Activated T-cell treated with anti-CD3 and anti-CD28 coated beads for 24 hours (primary cell): Measurements from ENCODE around the gene NEURL4.
"Not testable (repeated sequence)": the region's sequence is repeated elsewhere in the genome, so short reads cannot be mapped to it uniquely, and the experiment has no call there.

ENCODE experiments used
- DNase-seq: peaks from one replicate; pipeline ENCODE4 v3.0.0-alpha.2; 2020; ENCODE audit warnings: low read depth

The NEURL4 gene

GRCh38 chr17:7347630-7348477 is 18.7 kb upstream of the NEURL4 start:
- DNase-seq, result no peak

- no peak for DNase-seq
Measured at GRCh38 chr17:7346761-7347614, 17.9 kb upstream of the NEURL4 start.

- no peak for DNase-seq
Measured at GRCh38 chr17:7343250-7343649, 14.1 kb upstream of the NEURL4 start.

DNA sequence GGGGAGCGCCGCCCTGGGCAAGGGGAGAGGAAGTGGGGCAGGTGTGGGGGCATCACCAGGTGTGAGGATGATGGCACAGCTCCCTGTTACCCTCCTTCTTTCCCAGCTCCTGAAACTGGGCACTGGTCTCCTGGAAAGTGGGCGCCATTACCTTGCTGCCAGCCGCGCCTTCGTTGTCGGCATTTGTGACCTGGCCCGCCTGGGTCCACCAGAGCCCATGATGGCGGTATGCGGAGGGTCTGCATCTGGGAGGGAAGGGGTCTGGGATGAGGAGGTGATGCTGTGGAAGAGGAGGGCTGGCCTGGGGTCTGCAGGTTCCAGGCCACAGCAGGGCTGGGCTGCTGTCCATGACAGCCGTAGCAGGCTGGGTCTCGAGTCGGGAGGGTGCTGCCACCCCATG is 12.7 kb upstream of the NEURL4 start:
- DNase-seq, result no peak

DNA sequence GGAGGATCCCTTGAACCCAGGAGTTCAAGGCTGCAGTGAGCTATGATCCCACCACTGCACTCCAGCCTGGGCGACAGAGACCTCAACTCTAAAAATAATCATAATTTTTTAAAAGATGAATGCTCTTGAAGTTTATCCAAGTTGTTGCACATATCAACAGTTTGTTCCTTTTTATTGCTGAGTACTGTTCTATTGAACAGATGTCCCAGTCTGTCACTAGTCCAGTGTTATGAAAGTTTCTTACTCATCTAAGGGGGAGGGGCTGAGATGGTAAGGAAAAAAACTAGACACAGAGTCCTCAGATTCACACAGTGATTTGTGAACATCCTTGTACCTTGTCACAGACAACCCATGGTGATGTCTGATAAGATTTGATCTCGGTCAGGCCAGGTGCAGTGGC is 11.0 kb upstream of the NEURL4 start:
- DNase-seq, result no peak

GRCh38 chr17:7337600-7337999 is 8.5 kb upstream of the NEURL4 start:
- DNase-seq, result not testable (repeated sequence)

DNA sequence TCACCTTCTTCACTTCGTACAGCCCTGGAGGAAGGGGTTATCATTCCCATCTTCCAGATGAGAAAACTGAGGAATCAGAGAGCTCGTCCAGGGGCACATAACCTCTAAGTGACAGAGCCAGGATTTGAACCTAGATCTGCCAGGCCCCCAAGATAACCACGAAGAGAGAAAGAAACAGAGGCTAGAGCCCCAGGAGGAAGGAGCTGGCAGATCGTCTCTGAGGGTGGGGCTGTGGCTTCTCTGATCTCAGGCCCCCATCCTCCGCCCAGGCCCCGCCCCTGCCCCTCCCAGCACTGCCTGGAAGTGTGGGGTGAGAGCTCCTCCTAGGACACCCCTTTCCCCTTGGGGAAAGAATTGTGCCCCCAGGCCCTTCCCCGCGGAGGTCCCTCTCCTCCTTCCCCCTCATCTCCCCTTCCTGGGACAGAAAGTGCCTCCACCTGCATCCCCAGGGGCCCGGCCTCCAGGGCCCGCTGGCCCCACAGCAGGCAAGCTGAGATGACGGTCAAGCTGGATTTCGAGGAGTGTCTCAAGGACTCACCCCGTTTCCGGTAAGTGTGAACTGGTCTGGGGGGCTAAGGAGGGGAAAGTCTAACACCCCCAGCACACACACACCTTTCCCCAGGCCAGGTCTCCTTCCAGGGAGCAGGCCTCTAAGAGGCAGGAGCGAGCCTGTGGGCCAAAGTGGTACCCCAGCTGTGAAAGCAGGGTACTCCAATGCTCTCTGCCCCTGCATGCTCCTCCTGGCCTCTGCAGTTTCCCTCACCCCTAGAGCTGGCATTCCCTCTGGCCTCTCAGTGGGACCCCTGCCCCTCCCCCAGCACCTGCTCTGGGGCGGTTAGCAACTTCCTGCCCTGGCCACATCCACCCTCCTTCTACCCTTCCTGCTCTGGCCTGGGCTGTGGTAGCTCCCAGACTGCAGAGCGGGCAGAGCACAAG is 7.4 kb upstream of the NEURL4 start, which contains the start of gene ACAP1:
Gene ACAP1, plus strand, starts transcription at position 290 of the 936 bp plus-strand sequence. Its CDS starts 206 bp downstream, at position 496.
- DNase-seq, result peak; percentile 80

DNA sequence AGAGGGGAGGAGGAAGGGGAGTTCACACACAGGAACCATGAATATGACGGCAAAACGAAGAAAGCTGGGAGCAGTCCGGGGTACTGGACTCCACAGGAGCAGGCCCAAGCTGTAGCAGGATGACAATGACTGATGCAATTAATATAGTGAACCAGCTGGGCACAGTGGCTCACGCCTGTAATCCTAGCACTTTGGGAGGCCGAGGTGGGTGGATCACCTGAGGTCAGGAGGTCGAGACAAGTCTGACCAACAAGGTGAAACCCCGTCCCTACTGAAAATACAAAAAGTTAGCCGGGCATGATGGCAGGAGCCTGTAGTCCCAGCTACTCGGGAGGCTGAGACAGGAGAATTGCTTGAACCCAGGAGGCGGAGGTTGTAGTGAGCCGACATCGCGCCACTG is 6.6 kb upstream of the NEURL4 start:
- DNase-seq, result not testable (repeated sequence)

DNA sequence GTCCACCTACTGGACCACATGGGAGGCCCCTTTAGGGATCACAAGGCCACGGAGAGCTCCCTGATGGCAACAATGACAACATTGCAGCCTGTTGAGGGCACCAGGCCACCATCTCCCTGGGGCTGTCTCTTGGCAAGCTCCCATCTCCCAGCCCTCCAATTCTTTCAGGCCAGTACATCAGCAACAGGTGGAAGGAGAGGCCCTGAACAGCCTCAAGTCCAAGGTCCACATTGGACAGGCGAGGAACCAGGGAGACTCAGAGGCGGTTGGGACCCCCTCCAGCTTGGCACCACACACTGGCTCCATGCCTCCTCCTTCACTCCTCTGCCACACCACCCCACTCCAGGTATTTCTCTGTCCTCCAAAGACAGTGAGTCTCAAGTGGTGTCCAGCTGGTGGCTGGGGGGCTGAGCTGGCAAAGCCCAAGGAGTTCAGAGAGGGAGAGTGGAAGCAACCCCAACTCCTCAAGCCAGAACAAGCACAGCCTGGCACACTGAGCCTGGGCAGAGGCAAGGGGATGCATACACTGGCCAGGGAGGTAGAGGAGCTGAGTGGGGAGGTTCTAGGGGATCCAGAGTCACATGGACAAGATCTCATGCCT is 5.9 kb upstream of the NEURL4 start:
- DNase-seq, result no peak

DNA sequence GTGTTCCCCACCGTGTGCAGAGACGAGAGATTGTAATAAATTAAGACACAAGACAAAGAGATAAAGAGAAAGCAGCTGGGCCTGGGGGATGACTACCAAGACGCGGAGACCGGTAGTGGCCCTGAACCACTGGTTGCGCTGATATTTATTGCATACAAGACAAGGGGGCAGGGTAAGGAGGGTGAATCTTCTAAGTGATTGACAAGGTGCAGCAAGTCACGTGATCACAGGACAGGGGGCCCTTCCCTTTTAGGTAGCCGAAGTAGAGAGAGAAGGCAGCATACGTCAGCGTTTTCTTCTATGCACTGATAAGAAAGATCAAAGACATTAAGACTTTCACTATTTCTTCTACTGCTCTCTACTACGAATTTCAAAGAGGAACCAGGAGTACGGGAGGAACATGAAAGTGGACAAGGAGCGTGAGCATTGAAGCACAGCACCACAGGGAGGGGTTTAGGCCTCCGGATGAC is 3.5 kb upstream of the NEURL4 start:
- DNase-seq, result peak; percentile 19

- DNase-seq, result no peak
Measured at GRCh38 chr17:7332111-7332510, 3.0 kb upstream of the NEURL4 start.

DNA sequence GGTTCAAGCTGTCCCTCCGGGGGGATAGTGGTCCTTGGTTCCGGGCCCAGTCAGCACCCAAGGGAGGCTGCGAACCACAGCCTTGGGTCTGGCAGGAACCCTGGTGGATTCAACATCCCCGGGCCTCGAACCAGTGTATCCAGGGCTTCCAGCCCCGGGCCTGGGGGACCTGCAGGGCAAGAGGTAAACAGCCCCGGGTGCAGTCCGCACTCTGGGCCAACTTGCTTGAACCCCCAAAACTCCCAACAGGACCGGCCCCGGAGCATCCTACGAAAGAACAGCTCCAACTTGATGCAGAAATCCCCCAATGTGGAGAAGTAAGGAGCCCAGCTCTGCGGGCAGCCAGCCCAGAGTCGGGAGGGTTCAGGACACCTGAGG is 1.5 kb upstream of the NEURL4 start:
- DNase-seq, result no peak

GRCh38 chr17:7329997-7330637 is 982 bp upstream of the NEURL4 start:
- DNase-seq, result peak; percentile 75

GRCh38 chr17:7329374-7329996 is 350 bp upstream of the NEURL4 start:
- DNase-seq, result peak; percentile 95

DNA sequence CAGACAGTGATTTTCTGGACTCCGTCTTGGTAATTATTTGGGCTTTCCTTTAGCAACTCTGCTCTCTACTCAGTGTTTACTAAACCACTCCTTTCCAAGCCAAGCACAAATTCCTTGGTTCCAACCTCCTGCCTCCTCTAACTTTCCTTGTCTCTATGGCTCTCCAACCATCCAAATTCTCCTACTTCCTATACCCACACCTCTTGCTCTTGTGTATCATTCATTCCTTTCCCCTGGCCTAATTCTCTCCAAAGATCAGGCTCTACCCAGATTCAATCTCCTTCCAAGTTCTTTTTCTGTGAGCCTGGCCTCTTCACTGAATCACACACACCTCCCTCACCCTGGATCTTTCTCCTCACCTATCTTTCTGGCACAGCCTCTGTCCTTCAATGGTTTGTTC is 1.1 kb downstream of the NEURL4 start:
- no peak for DNase-seq

DNA sequence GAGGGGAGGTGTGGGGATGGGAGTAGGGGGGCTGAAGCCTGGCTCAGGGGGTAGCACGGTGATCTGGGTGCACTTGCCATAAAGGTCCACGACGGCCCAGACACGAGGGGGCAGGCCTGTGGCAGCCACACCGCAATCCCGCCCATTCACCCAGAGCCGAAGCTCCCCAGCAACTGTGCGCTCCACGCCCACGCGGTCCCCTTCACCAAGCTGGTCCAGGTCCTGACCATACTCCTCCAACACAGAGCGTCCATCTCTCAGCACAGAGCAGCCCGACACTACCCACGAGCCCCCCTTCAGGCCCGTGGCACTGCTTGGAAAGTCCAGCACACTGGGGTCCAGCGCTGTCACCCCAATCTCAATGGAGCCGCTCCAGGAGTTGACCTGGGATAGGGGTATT is 1.6 kb downstream of the NEURL4 start:
- no peak for DNase-seq

GRCh38 chr17:7327056-7327455 is 2.1 kb downstream of the NEURL4 start:
- DNase-seq, result no peak

- DNase-seq, result no peak
Measured at GRCh38 chr17:7326186-7326585, 2.9 kb downstream of the NEURL4 start.

DNA sequence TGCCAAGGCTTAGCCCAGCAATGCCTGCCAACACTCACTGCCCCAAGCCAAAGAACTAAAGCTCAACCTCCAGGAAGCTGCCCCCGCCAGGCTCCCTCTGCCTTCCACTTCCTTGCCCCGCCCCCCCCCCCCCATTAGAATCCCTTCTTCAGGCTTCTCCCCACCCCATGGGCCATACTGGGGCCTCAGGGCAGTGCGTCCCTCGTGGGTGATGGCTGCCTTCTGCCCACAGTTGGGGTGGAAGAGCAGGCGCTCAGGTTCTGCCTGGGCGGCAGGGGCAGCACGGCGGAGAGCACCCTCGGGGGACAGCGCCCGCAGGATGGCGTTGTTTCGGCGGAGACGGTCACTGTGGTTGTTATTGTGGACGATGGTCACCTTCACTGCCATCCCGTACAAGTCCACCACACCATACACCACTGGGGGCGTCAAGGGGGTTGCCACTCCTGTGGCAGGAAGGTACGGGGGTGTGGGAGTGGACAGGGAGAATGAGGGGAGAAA is 4.1 kb downstream of the NEURL4 start:
- DNase-seq, result no peak

- DNase-seq, result no peak
Measured at GRCh38 chr17:7324438-7324779, 4.7 kb downstream of the NEURL4 start.
